Neural cell (in vitro differentiated cells): ENCODE measurements around the gene ACP7. TPM values are rescaled to one million over a fixed set of nuclear protein-coding genes. Genes with fewer than 3 reads are reported as not detected.

Experiments used
- H2AFZ ChIP-seq: fragments of 200-600, 300-800 bp; sonication (generic), shearing (Covaris generic); 2 replicates; pipeline ENCODE4 v1.6.0; 2014; ENCODE audit warnings: low read depth, mild to moderate bottlenecking, antibody characterized with exemption, low read length, moderate library complexity
- H3F3A ChIP-seq: fragments of 200-600 bp; shearing (Covaris generic); 2 replicates; pipeline ENCODE4 v1.6.1; 2016; ENCODE audit warnings: mild to moderate bottlenecking, moderate library complexity, mixed read lengths, antibody characterized with exemption, low read length; ENCODE audit not compliant: insufficient read depth, poor library complexity, severe bottlenecking
- H3K27ac ChIP-seq: fragments of 200-600, 300-800 bp; sonication (generic), shearing (Covaris generic); 2 replicates; pipeline ENCODE4 v1.5.1; 2014; ENCODE audit warnings: mild to moderate bottlenecking, low read length, moderate library complexity
- H3K27me3 ChIP-seq: fragments of 300-800, 200-600 bp; sonication (generic), shearing (Covaris generic); 2 replicates; pipeline ENCODE4 v1.6.0; 2014; ENCODE audit warnings: mild to moderate bottlenecking, low read depth, low read length, moderate library complexity; ENCODE audit not compliant: insufficient read depth
- H3K36me3 ChIP-seq: fragments of 300-800, 200-600 bp; sonication (generic), shearing (Covaris generic); 2 replicates; pipeline ENCODE4 v1.5.1; 2014; ENCODE audit warnings: mild to moderate bottlenecking, antibody characterized with exemption, low read length, moderate library complexity; ENCODE audit not compliant: insufficient read depth
- H3K4me2 ChIP-seq: fragments of 300-800, 200-600 bp; sonication (generic), shearing (Covaris generic); 2 replicates; pipeline ENCODE4 v1.6.0; 2014; ENCODE audit warnings: mild to moderate bottlenecking, low read length
- H3K4me3 ChIP-seq: fragments of 300-800, 200-600 bp; sonication (generic), shearing (Covaris generic); 2 replicates; pipeline ENCODE4 v1.5.1; 2014; ENCODE audit warnings: mild to moderate bottlenecking, low read length, moderate library complexity
- H3K79me2 ChIP-seq: fragments of 200-600 bp; shearing (Covaris generic); replicated peaks from 2 replicates; pipeline ENCODE4 v1.6.0; 2014; ENCODE audit warnings: mild to moderate bottlenecking, low read length, moderate library complexity; ENCODE audit not compliant: insufficient read depth
- H3K9ac ChIP-seq: fragments of 300-800, 200-600 bp; sonication (generic), shearing (Covaris generic); 2 replicates; pipeline ENCODE4 v1.6.1; 2016; ENCODE audit warnings: mild to moderate bottlenecking, low read length, mixed read lengths
- H3K9me2 ChIP-seq: fragments of 200-600 bp; shearing (Covaris generic); 2 replicates; pipeline ENCODE4 v1.6.1; 2016; ENCODE audit warnings: mild to moderate bottlenecking, low read length, mixed read lengths; ENCODE audit not compliant: insufficient read depth
- H3K9me3 ChIP-seq: fragments of 200-600, 300-800 bp; sonication (generic), shearing (Covaris generic); 2 replicates; pipeline ENCODE4 v1.6.1; 2016; ENCODE audit warnings: mild to moderate bottlenecking, mixed run types, low read length, moderate library complexity, mixed read lengths
- H4K20me1 ChIP-seq: fragments of 200-600 bp; shearing (Covaris generic); 2 replicates; pipeline ENCODE4 v1.6.1; 2016; ENCODE audit warnings: mild to moderate bottlenecking, mixed run types; ENCODE audit not compliant: insufficient read depth
- CTCF ChIP-seq: fragments of 450-650 bp; IDR thresholded peaks from 2 replicates; pipeline ENCODE4 v1.5.1; 2014; ENCODE audit warnings: antibody characterized with exemption, mild to moderate bottlenecking, moderate library complexity; ENCODE audit not compliant: poor library complexity, severe bottlenecking
- EP300 ChIP-seq: fragments of 450-650 bp; conservative IDR thresholded peaks from 2 replicates; pipeline ENCODE4 v1.6.1; 2014; ENCODE audit warnings: antibody characterized with exemption, mild to moderate bottlenecking, moderate library complexity; ENCODE audit not compliant: poor library complexity, severe bottlenecking
- EZH2 ChIP-seq: fragments of 200-600, 300-800 bp; shearing (Covaris generic), sonication (generic); IDR thresholded peaks from 2 replicates; pipeline ENCODE4 v1.6.1; 2014; ENCODE audit warnings: antibody characterized with exemption, low read length, borderline replicate concordance, mild to moderate bottlenecking; ENCODE audit not compliant: insufficient read depth, poor library complexity, severe bottlenecking
- MXI1 ChIP-seq: fragments of 450-650 bp; conservative IDR thresholded peaks from 2 replicates; pipeline ENCODE4 v1.6.1; 2014; ENCODE audit warnings: antibody characterized with exemption, mild to moderate bottlenecking; ENCODE audit not compliant: poor library complexity, severe bottlenecking
- POLR2AphosphoS5 ChIP-seq: IDR thresholded peaks from 2 replicates; pipeline ENCODE4 v1.6.1; 2012
- RAD21 ChIP-seq: fragments of 450-650 bp; conservative IDR thresholded peaks from 2 replicates; pipeline ENCODE4 v1.6.1; 2014; ENCODE audit warnings: antibody characterized with exemption, mild to moderate bottlenecking, moderate library complexity
- REST ChIP-seq: IDR thresholded peaks from 2 replicates; pipeline ENCODE4 v1.6.1; 2012; ENCODE audit warnings: borderline replicate concordance
- SMC3 ChIP-seq: fragments of 450-650 bp; conservative IDR thresholded peaks from 2 replicates; pipeline ENCODE4 v1.6.1; 2014; ENCODE audit warnings: antibody characterized with exemption, mild to moderate bottlenecking, moderate library complexity; ENCODE audit not compliant: poor library complexity
- TAF1 ChIP-seq: IDR thresholded peaks from 2 replicates; pipeline ENCODE4 v1.6.1; 2012; ENCODE audit warnings: low read depth
- polyA plus RNA-seq: library from polyadenylated mRNA; depleted of rRNA; stranded (reverse); fragments of >200 nt; gene quantifications from 2 replicates; pipeline ENCODE4 v1.2.3, GENCODE V29; 2014

The ACP7 gene
- polyA plus RNA-seq, 1 donor from 2014 or later, result not detected

- Histone ChIP-seq H2AFZ (peak within 1 kb of the TSS; percentile 95), H3K9ac (peak within 1 kb of the TSS; percentile 85), H3K27ac (peak within 1 kb of the TSS; percentile 79), H3K4me3 (peak within 1 kb of the TSS; percentile 86), H3K9me2 (no peaks in the 10 kb centered on the region), H3K36me3 (no peaks in the 10 kb centered on the region), H3K79me2 (peaks cover 24% of the 10 kb centered on the region), H3F3A (no peaks in the 10 kb centered on the region), H3K4me2 (peak within 1 kb of the TSS; percentile 73), H3K27me3 (no peaks in the 10 kb centered on the region), H4K20me1 (no peaks in the 10 kb centered on the region), H3K9me3 (no peaks in the 10 kb centered on the region)
- TF ChIP-seq TAF1 (peak; percentile 92), SMC3 (peak; percentile 38), POLR2AphosphoS5 (peak; percentile 93), REST (peak; percentile 87), CTCF (peak; percentile 31), MXI1 (peak; percentile 89), RAD21 (no peak), EP300 (peak; percentile 39), EZH2 (no peak)
Measured at GRCh38 chr19:39125554-39126311, 41.6 kb downstream of the ACP7 start, which contains the start of gene PAK4. Gene PAK4, plus strand, starts transcription at chr19:39125786. Its CDS starts 43,768 bp downstream, at chr19:39169554.

DNA sequence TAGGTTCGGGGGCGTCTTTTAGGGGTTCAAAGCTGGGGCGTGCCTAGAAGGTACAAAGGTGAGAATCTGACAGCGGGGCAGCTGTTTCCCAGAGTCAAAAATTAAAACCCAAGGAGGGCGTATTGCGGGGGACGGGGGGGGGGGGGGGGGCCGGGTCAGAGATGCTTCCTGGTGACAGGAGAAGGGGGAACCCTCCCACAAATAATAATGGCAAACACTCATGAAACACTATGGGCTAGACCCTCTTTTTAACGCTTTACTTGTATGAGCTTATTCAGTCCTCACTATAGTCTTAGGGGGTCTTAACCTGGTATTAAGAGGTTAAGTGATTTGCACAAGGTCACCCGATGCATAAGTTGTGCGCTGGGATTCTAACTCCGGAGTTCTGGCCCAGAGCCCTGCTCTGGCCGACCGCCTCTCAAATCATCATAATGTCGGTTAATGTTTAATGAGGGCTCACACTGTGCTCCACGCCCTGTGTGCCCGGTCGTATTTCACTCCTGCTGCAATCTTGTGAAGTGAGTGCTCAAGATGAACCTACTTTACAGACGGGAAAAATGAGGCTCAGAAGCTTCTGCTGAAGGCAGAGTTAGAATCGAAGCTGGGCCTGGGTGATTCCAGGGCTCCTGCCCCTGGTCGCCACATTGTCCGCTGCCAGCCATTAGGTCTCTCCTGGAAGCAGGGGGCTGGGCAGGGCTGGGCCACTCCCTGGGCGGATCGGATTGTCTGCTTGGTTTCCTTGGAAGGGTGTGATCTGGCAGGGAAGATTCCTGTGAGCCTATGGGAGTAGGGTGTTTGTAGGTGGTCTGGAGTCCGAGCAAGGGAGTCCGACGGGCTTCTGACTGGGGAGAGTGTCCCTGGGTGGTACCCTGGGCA is 42.4 kb downstream of the ACP7 start:
- TF ChIP-seq MXI1 (no peak), EP300 (no peak), RAD21 (no peak), POLR2AphosphoS5 (no peak), SMC3 (no peak), EZH2 (no peak), REST (no peak), CTCF (no peak), TAF1 (no peak)
- Histone ChIP-seq H3K4me2 (peak overlapping the region; percentile 73), H3K9me3 (no peaks in the 10 kb centered on the region), H4K20me1 (no peaks in the 10 kb centered on the region), H3K27ac (no peak overlapping the region), H3K9ac (peak overlapping the region; percentile 85), H3K9me2 (no peaks in the 10 kb centered on the region), H2AFZ (peak overlapping the region; percentile 95), H3K79me2 (peaks cover 24% of the 10 kb centered on the region), H3K36me3 (no peaks in the 10 kb centered on the region), H3K4me3 (peak overlapping the region; percentile 86), H3F3A (no peaks in the 10 kb centered on the region), H3K27me3 (no peaks in the 10 kb centered on the region)
